OCI-LY3 (cell line): ENCODE data around the gene CCDC187.

ENCODE experiments used
- EZH2phosphoT487 ChIP-seq: fragments of 200-600 bp; shearing (Covaris generic); IDR thresholded peaks from 2 replicates; pipeline ENCODE4 v1.6.1; 2018; ENCODE audit warnings: antibody characterized with exemption, mixed run types, low read depth
- TF ChIP-seq, protein P1 (sequence below): fragments of 200-600, 300-600 bp; sonication (generic); IDR thresholded peaks from 2 replicates; pipeline ENCODE4 v1.5.1; 2014; ENCODE audit warnings: antibody characterized with exemption, low read length, low read depth

GRCh38 chr9:136252846-136253245 lies 51.0 kb downstream of the CCDC187 start:
- TF ChIP-seq, protein P1, sequence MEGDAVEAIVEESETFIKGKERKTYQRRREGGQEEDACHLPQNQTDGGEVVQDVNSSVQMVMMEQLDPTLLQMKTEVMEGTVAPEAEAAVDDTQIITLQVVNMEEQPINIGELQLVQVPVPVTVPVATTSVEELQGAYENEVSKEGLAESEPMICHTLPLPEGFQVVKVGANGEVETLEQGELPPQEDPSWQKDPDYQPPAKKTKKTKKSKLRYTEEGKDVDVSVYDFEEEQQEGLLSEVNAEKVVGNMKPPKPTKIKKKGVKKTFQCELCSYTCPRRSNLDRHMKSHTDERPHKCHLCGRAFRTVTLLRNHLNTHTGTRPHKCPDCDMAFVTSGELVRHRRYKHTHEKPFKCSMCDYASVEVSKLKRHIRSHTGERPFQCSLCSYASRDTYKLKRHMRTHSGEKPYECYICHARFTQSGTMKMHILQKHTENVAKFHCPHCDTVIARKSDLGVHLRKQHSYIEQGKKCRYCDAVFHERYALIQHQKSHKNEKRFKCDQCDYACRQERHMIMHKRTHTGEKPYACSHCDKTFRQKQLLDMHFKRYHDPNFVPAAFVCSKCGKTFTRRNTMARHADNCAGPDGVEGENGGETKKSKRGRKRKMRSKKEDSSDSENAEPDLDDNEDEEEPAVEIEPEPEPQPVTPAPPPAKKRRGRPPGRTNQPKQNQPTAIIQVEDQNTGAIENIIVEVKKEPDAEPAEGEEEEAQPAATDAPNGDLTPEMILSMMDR, result no peak
- no peak for TF ChIP-seq EZH2phosphoT487
